Adrenal gland (tissue), 12 donors: ENCODE results near the gene MYT1. TPM values are rescaled to one million over a fixed set of nuclear protein-coding genes. Genes with fewer than 3 reads are reported as not detected.
"Not testable (repeated sequence)": the region's sequence is repeated elsewhere in the genome, so short reads cannot be mapped to it uniquely, and the experiment has no call there.

ENCODE experiments used
- DNase-seq, 7 donors: peaks; one replicate each; pipeline ENCODE4 v3.0.0-alpha.2; 2019 to 2020
- H3K27ac ChIP-seq, 5 donors: fragments of 200-600 bp; sonication (generic) in 4 of 5; 1 replicate in 3 of 5; 2 replicates in 2 of 5; pipeline versions ENCODE4 v1.5.1 to v1.8.0; 2016 to 2020; ENCODE audit warnings: mild to moderate bottlenecking in 1 of 5
- H3K27me3 ChIP-seq: fragments of 200-600 bp; 2 replicates; pipeline ENCODE4 v1.8.0; 2021
- H3K36me3 ChIP-seq, 2 donors: fragments of 200-600 bp; replicated peaks in 1 of 2; 1 replicate in 1 of 2; 2 replicates in 1 of 2; pipeline versions ENCODE4 v1.5.1 to v1.8.0; 2018 to 2022
- H3K4me1 ChIP-seq, 2 donors: fragments of 200-600 bp; replicated peaks in 1 of 2; 1 replicate in 1 of 2; 2 replicates in 1 of 2; pipeline versions ENCODE4 v1.5.1 to v1.8.0; 2018 to 2021
- H3K4me3 ChIP-seq, 4 donors: fragments of 200-600 bp; sonication (generic) in 3 of 4; one replicate each; pipeline ENCODE4 v1.5.1; 2016 to 2018
- H3K9me3 ChIP-seq, 3 donors: fragments of 200-600 bp; sonication (generic) in 1 of 3; replicated peaks in 1 of 3; 1 replicate in 2 of 3; 2 replicates in 1 of 3; pipeline versions ENCODE4 v1.5.1 to v1.8.0; 2016 to 2021
- CTCF ChIP-seq, 6 experiments: fragments of 450-650 bp in 4 of 6; fragments of 200-600 bp in 2 of 6; sonication (generic) in 1 of 6; IDR thresholded peaks; 1 replicate in 5 of 6; 2 replicates in 1 of 6; pipeline versions ENCODE4 v1.5.1 to v1.8.0; 2016 to 2021; ENCODE audit warnings: antibody characterized with exemption in 6 of 6, mild to moderate bottlenecking in 2 of 6, moderate library complexity in 1 of 6
- POLR2A ChIP-seq, 2 donors: fragments of 450-650 bp; IDR thresholded peaks; one replicate each; pipeline ENCODE4 v1.6.1; 2017; ENCODE audit warnings: antibody characterized with exemption in 2 of 2, mild to moderate bottlenecking in 2 of 2, moderate library complexity in 1 of 2
- WGBS, 4 donors: extraction: QIAGEN DNeasy Blood & Tissue Kit in 2 of 4; methylation state at CpG; one replicate each; pipeline versions ENCODE4 v1.1.5 to v1.1.7; 2013 to 2017; 5-methylcytosine and 5-hydroxymethylcytosine counted together
- intact Hi-C, 2 donors: fragments of 100-400 bp; cut with DNase I; formaldehyde crosslinking; loops; one replicate each; pipeline versions ENCODE4 v1.14.1 to v1.15.0; 2022 to 2023
- polyA plus RNA-seq, 3 donors: library from polyadenylated mRNA; stranded (reverse); fragments of 200-250 nt in 2 of 3; fragments of 350-450 nt in 1 of 3; fragmentation: Illumina TruSeq in 1 of 3; extraction: RNeasy Lipid Tissue Mini Kit (QIAGEN cat#74804) in 1 of 3; gene quantifications; one replicate each; pipeline ENCODE4 v1.2.3, GENCODE V29; 2013 to 2014
- total RNA-seq, 9 donors: library from RNA; depleted of rRNA in 4 of 9; stranded (reverse); fragments of >200 nt in 4 of 9; fragments of 120-200 nt in 1 of 9; fragmentation: NEBNext Ultra II Directional in 1 of 9; extraction: Animal tissue kit (Norgen Biotek cat#: 25700) in 1 of 9; gene quantifications; one replicate each; pipeline versions ENCODE4 v1.1.0 to v1.2.4, GENCODE V29; 2013 to 2023
- donor health status: healthy with polysubstance abuse.
- donor health status: Bipolar disorder and iron deficiency.
- donor health status: DM: yes; HTN: yes; CAD: no.
- donor health status: DM: no; HTN: no; CAD: no.
- donor health status: DM: no; HTN: no; CAD: no.
- donor health status: DM: yes; HTN: yes; CAD: no.

The MYT1 gene
- total and polyA plus RNA-seq, 12 donors: 0.61 to 8.5 (median 2.7) TPM

DNA sequence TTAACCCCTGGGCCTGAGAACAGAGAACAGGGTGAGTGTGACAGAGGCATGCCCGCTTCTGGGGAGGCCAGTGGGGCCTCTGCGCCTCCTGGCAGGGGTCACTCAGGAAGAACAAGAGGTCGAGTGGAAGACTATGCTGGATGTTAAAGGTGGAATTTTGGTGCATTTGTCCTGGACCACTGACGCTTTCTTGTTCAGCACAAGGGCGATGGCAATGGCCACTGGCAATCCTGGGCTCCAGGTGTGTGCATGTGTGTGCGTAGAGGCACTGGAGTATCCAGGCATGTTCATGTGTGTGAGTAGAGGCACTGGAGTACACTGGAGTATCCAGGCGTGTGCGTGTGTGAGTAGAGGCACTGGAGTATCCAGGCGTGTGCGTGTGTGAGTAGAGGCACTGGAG lies 33.4 kb upstream of the MYT1 start:
- no peaks in the 10 kb centered on the region for H3K4me1 ChIP-seq
- no peaks in the 10 kb centered on the region for H3K9me3 ChIP-seq
- no peaks in the 10 kb centered on the region for H3K36me3 ChIP-seq
- TF ChIP-seq CTCF (IDR thresholded peaks at IDR 0.05) (no peak), POLR2A (IDR thresholded peaks at IDR 0.05) (no peak)
- H3K4me3 ChIP-seq: no peak overlapping the region
- 72 to 86% (median 80%) methylated on average over 10 of the region's 10 CpGs for WGBS, 4 donors
- H3K27ac ChIP-seq: no peak overlapping the region
- peak in 2 of 7 donors; percentile 1 to 4 for DNase-seq
- intact Hi-C loops: no loop called here
- peaks cover 9% of the 10 kb centered on the region for H3K27me3 ChIP-seq

DNA sequence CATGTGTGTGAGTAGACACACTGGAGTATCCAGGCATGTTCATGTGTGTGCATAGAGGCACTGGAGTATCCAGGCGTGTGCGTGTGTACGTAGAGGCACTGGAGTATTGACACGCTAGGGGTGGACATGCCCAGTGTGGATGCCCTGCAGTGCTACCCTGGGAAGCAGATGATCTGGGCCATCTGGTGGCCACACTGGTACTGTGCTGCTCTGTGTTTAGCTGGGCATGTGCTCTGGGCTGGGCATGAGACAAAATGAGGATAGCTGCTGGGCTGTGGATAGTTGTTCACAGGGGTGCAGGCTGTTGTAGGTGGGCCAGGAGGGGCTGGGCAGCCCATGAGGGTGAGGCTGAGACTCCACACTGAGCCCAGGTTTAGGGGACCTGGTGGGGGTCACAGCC lies 32.8 kb upstream of the MYT1 start:
- intact Hi-C loops: no loop called here
- 59 to 92% (median 77%) methylated on average over 4 of the region's 4 CpGs for WGBS, 4 donors
- no peak overlapping the region for H3K4me3 ChIP-seq
- peak in 2 of 6 experiments; percentile 11 to 13 for TF ChIP-seq CTCF (IDR thresholded peaks at IDR 0.05)
- TF ChIP-seq POLR2A (IDR thresholded peaks at IDR 0.05): no peak
- H3K4me1 ChIP-seq: no peaks in the 10 kb centered on the region
- no peaks in the 10 kb centered on the region for H3K9me3 ChIP-seq
- no peak overlapping the region for H3K27ac ChIP-seq
- peaks cover 9% of the 10 kb centered on the region for H3K27me3 ChIP-seq
- DNase-seq: peak in 4 of 7 donors; percentile 8 to 72 (median 16)
- no peaks in the 10 kb centered on the region for H3K36me3 ChIP-seq

DNA sequence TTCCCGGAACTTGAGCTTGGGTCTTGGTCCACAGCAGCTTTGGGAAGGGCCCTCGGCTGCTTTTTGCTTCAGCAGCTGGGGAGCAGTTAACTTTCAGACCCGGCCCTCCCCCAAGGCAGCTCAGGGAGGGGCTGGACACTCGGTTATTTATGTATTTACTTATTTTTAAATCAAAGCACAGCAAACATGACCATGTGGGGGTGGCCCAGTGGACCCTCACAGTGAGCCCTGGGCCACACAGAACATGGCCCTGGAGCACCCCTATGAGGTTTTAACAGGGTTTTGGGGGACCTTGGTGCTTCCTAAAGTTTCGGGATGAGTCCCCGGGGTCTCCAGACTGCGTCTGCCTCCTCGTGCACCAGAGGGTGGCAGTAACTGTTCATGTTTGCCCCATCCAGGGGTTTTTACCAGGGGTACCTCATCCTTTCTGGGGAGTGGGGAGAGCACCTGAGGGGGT lies 30.3 kb upstream of the MYT1 start:
- H3K27ac ChIP-seq: no peak overlapping the region
- H3K27me3 ChIP-seq: peaks cover 5% of the 10 kb centered on the region
- no peak overlapping the region for H3K4me3 ChIP-seq
- WGBS, 4 donors: 22 to 60% (median 43%) methylated on average over 3 to 8 of the region's 8 CpGs
- TF ChIP-seq CTCF (IDR thresholded peaks at IDR 0.05) (peak in 3 of 6 experiments; percentile 13 to 37 (median 21)), POLR2A (IDR thresholded peaks at IDR 0.05) (no peak)
- H3K36me3 ChIP-seq: no peaks in the 10 kb centered on the region
- intact Hi-C loops: no loop called here
- H3K9me3 ChIP-seq: no peaks in the 10 kb centered on the region
- DNase-seq: peak in 2 of 7 donors; percentile 8 to 10
- H3K4me1 ChIP-seq: no peaks in the 10 kb centered on the region

DNA sequence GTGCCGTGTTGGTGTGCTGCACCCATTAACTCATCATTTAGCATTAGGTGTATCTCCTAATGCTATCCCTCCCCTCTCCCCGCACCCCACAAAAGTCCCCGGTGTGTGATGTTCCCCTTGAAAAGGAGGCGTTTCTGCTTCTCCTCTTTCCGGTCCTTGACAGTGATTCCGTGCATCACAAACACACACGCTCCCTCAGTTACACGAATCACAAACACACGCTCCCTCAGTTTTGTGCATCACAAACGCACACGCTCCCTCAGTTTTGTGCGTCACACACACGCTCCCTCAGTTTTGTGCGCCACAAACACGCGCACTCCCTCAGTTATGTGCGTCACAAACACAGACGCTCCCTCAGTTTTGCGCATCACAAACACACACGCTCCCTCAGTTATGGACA lies 29.5 kb upstream of the MYT1 start:
- H3K27ac ChIP-seq, H3K4me3 ChIP-seq, intact Hi-C loops, H3K27me3 ChIP-seq, H3K36me3 ChIP-seq, DNase-seq, H3K9me3 ChIP-seq, H3K4me1 ChIP-seq: not testable (repeated sequence)
- 67 to 79% (median 69%) methylated on average over 20 of the region's 20 CpGs for WGBS, 4 donors

- peak in 2 of 7 donors; percentile 1 to 5 for DNase-seq
- TF ChIP-seq CTCF (IDR thresholded peaks at IDR 0.05) (no peak), POLR2A (IDR thresholded peaks at IDR 0.05) (no peak)
- intact Hi-C loops: no loop called here
- 78 to 83% (median 79%) methylated on average over 27 to 32 of the region's 32 CpGs for WGBS, 4 donors
- no peaks in the 10 kb centered on the region for H3K4me1 ChIP-seq
- H3K4me3 ChIP-seq: no peak overlapping the region
- no peaks in the 10 kb centered on the region for H3K9me3 ChIP-seq
- no peak overlapping the region for H3K27ac ChIP-seq
- no peaks in the 10 kb centered on the region for H3K36me3 ChIP-seq
- no peaks in the 10 kb centered on the region for H3K27me3 ChIP-seq
Observed at GRCh38 chr20:64136004-64136710, 28.1 kb upstream of the MYT1 start.
